AG10803 (cell line): Measurements from ENCODE around the gene SLC12A2.

Experiments
- DNase-seq: peaks from one replicate; pipeline ENCODE4 v3.0.0; 2010; ENCODE audit warnings: low read depth
- H3K4me3 ChIP-seq: 2 replicates; pipeline ENCODE4 v1.5.1; 2011; ENCODE audit warnings: mild to moderate bottlenecking, low read length, control low read depth
- CTCF ChIP-seq: conservative IDR thresholded peaks from 2 replicates; pipeline ENCODE4 v1.5.1; 2011; ENCODE audit warnings: mild to moderate bottlenecking, low read length, control low read depth, inconsistent platforms

Gene SLC12A2

GRCh38 chr5:128234928-128235641 is 151.5 kb downstream of the SLC12A2 start:
- no peak for TF ChIP-seq CTCF
- no peak overlapping the region for H3K4me3 ChIP-seq
- no peak for DNase-seq

GRCh38 chr5:128236334-128236733 is 152.8 kb downstream of the SLC12A2 start:
- DNase-seq: no peak
- H3K4me3 ChIP-seq: no peak overlapping the region
- no peak for TF ChIP-seq CTCF

GRCh38 chr5:128237000-128237399 is 153.4 kb downstream of the SLC12A2 start:
- H3K4me3 ChIP-seq: no peak overlapping the region
- no peak for DNase-seq
- TF ChIP-seq CTCF: no peak

- H3K4me3 ChIP-seq: no peak overlapping the region
- DNase-seq: no peak
- TF ChIP-seq CTCF: no peak
Measured at GRCh38 chr5:128237546-128237945, 154.0 kb downstream of the SLC12A2 start.
